ENCODE data around the gene TTLL8. TPM values are rescaled to one million over a fixed set of nuclear protein-coding genes. Genes with fewer than 3 reads are reported as not detected.
A peak's percentile ranks its signal among the peaks of the same experiment; 100 is the strongest.

The TTLL8 gene
- total and polyA plus RNA-seq, 2 donors (not counting 3 experiments of a cell fraction or from before 2014, with no cell fraction given), result not detected

DNA sequence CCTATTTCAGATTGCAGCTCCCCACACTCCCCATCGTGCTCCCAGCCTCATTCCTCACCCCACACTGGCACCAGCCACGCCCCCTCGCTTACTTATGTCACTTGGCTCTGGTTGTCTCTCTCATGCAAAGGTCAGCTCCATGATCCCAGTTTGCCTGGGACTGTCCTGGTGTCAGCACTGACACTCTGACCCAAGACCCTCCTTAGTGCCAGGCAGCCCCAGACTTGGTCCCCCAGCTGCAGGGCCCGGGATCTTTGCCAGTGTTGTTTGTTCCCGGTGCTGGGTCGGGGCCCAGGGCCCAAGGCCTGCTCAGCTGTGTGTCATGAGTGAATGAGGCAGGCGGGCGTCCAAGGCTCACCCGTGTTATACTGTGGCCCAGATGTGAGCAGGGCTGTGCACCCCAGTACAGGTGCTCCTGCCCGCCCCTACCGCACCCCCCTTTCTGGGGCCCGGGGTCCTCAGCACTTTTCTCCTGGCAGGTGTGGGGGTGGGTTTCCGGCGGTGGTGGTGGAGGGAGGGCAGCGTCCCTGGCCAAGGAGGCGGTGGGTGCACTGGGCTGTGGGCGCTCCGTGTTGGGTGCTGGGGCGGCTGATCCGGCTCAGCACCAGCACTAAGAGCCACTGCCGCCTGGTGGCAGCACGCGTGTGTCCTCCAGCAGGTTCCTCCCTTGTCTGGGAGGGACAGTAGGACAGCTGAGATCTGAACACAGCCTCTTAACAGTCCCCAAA is 65.0 kb downstream of the TTLL8 start:
- Histone ChIP-seq H3K79me2 (ENCODE audit: control insufficient read depth, insufficient read depth, low read length) (no peaks in the 10 kb centered on the region), H3K4me2 (ENCODE audit: insufficient read depth, low read length) (no peak overlapping the region), H4K20me1 (replicated peaks; ENCODE audit: control insufficient read depth, extremely low read depth, insufficient read depth, low read length) (no peaks in the 10 kb centered on the region), H3K9me1 (replicated peaks; ENCODE audit: control insufficient read depth, extremely low read depth, insufficient read depth, low read length) (no peaks in the 10 kb centered on the region), H3K9ac (replicated peaks; ENCODE audit: extremely low read depth, insufficient read depth, low read length) (no peak overlapping the region), H3K27me3 (ENCODE audit: control insufficient read depth in 2 of 2, insufficient read depth in 2 of 2, low read length in 2 of 2) (peaks cover 0 to 1% of the 10 kb centered on the region in 2 experiments), H3K4me3 (replicated peaks in 1 of 3; ENCODE audit: insufficient read depth in 1 of 3, low read depth in 1 of 3, low read length in 3 of 3) (no peak overlapping the region), H3K27ac (ENCODE audit: insufficient read depth, low read depth, low read length) (no peak overlapping the region), H3K36me3 (ENCODE audit: control insufficient read depth in 2 of 2, extremely low read depth in 1 of 2, insufficient read depth in 2 of 2, low read length in 2 of 2) (no peaks in the 10 kb centered on the region), H2AFZ (ENCODE audit: low read depth, low read length) (no peak overlapping the region), H3K9me3 (replicated peaks; ENCODE audit: control insufficient read depth, insufficient read depth, low read length) (no peaks in the 10 kb centered on the region), H3K4me1 (ENCODE audit: control insufficient read depth, extremely low read depth, insufficient read depth, low read length) (no peaks in the 10 kb centered on the region)
- BruUV-seq (replicated peaks), result no TSS peak
- CTCF ChIA-PET, result interaction anchor here (0.6 to 4.7 kb wide), 13 partner anchors 10 to 155 kb away, joined by 3 to 50 read pairs (median 4); no protein-coding TSS in a partner anchor
- DNase-seq (ENCODE audit: low read depth, low spot score) (peak; percentile 43), FAIRE-seq (peak; percentile 77)
- TF ChIP-seq GATA2 (IDR thresholded peaks at IDR 0.05; ENCODE audit: insufficient read depth, insufficient read length, low read depth, low read length) (no peak), POLR2AphosphoS5 (IDR thresholded peaks at IDR 0.05; ENCODE audit: insufficient read depth, low read depth, low read length) (no peak), MYC (IDR thresholded peaks at IDR 0.05; ENCODE audit: low read depth, low read length) (no peak), EZH2 (IDR thresholded peaks at IDR 0.05; ENCODE audit: borderline replicate concordance, low read depth, low read length, severe bottlenecking) (no peak), JUN (IDR thresholded peaks at IDR 0.05; ENCODE audit: borderline replicate concordance, insufficient read depth, insufficient read length, low read depth) (no peak), FOS (IDR thresholded peaks at IDR 0.05; ENCODE audit: borderline replicate concordance, insufficient read depth, low read length) (no peak)
- TF ChIP-seq, protein P1, sequence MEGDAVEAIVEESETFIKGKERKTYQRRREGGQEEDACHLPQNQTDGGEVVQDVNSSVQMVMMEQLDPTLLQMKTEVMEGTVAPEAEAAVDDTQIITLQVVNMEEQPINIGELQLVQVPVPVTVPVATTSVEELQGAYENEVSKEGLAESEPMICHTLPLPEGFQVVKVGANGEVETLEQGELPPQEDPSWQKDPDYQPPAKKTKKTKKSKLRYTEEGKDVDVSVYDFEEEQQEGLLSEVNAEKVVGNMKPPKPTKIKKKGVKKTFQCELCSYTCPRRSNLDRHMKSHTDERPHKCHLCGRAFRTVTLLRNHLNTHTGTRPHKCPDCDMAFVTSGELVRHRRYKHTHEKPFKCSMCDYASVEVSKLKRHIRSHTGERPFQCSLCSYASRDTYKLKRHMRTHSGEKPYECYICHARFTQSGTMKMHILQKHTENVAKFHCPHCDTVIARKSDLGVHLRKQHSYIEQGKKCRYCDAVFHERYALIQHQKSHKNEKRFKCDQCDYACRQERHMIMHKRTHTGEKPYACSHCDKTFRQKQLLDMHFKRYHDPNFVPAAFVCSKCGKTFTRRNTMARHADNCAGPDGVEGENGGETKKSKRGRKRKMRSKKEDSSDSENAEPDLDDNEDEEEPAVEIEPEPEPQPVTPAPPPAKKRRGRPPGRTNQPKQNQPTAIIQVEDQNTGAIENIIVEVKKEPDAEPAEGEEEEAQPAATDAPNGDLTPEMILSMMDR (IDR thresholded peaks at IDR 0.05; ENCODE audit: extremely low read depth in 1 of 2, insufficient read depth in 1 of 2, low read depth in 1 of 2, low read length in 2 of 2), result peak; percentile 72 to 84
- TF ChIP-seq, protein P2, sequence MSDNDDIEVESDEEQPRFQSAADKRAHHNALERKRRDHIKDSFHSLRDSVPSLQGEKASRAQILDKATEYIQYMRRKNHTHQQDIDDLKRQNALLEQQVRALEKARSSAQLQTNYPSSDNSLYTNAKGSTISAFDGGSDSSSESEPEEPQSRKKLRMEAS (IDR thresholded peaks at IDR 0.05; ENCODE audit: insufficient read depth, insufficient read length), result no peak
- intact Hi-C loops (cut with micrococcal nuclease), result loop anchor here (1.0 to 5.0 kb wide), 2 partner anchors 39 to 62 kb away; no protein-coding TSS in a partner anchor
- dilution Hi-C loops (cut with MboI; ENCODE audit: extremely low pct_ligation_motif_present, low sequenced_read_pairs), result no loop called here
- POLR2A ChIA-PET, result no interaction called here
